Peyer's patch (tissue), 4 donors: ENCODE data around the gene F11.

Source experiments
- POLR2A ChIP-seq, 2 donors: fragments of 450-650 bp; IDR thresholded peaks; one replicate each; pipeline ENCODE4 v1.5.1; 2017; ENCODE audit warnings: antibody characterized with exemption in 2 of 2, mild to moderate bottlenecking in 2 of 2, moderate library complexity in 2 of 2
- TF ChIP-seq, protein P1 (sequence below), 6 experiments: fragments of 450-650 bp in 4 of 6; fragments of 200-600 bp in 2 of 6; sonication (generic) in 1 of 6; IDR thresholded peaks; one replicate each; pipeline ENCODE4 v1.5.1; 2017 to 2019; ENCODE audit warnings: antibody characterized with exemption in 6 of 6, mild to moderate bottlenecking in 3 of 6, moderate library complexity in 1 of 6

- TF ChIP-seq, protein P1, sequence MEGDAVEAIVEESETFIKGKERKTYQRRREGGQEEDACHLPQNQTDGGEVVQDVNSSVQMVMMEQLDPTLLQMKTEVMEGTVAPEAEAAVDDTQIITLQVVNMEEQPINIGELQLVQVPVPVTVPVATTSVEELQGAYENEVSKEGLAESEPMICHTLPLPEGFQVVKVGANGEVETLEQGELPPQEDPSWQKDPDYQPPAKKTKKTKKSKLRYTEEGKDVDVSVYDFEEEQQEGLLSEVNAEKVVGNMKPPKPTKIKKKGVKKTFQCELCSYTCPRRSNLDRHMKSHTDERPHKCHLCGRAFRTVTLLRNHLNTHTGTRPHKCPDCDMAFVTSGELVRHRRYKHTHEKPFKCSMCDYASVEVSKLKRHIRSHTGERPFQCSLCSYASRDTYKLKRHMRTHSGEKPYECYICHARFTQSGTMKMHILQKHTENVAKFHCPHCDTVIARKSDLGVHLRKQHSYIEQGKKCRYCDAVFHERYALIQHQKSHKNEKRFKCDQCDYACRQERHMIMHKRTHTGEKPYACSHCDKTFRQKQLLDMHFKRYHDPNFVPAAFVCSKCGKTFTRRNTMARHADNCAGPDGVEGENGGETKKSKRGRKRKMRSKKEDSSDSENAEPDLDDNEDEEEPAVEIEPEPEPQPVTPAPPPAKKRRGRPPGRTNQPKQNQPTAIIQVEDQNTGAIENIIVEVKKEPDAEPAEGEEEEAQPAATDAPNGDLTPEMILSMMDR (IDR thresholded peaks at IDR 0.05) = no peak
- TF ChIP-seq POLR2A (IDR thresholded peaks at IDR 0.05) = no peak
Measured at GRCh38 chr4:186307497-186307896, 41.5 kb downstream of the F11 start.
